ENCODE data around the gene FBXO27. TPM values are rescaled to one million over a fixed set of nuclear protein-coding genes. Genes with fewer than 3 reads are reported as not detected.
"Not testable (repeated sequence)": the region's sequence is repeated elsewhere in the genome, so short reads cannot be mapped to it uniquely, and the experiment has no call there.

The FBXO27 gene
- total RNA-seq, 1 donor: not detected

GRCh38 chr19:39017026-39017425 is 15.3 kb downstream of the FBXO27 start:
- no peak overlapping the region for H3K4me3 ChIP-seq (ENCODE audit: low read length)
- H3K27me3 ChIP-seq (ENCODE audit: insufficient read depth, low read length): no peaks in the 10 kb centered on the region
- no peaks in the 10 kb centered on the region for H3K9me3 ChIP-seq (ENCODE audit: low read depth, low read length)
- no peaks in the 10 kb centered on the region for H3K4me1 ChIP-seq (ENCODE audit: insufficient read depth, low read length)

DNA sequence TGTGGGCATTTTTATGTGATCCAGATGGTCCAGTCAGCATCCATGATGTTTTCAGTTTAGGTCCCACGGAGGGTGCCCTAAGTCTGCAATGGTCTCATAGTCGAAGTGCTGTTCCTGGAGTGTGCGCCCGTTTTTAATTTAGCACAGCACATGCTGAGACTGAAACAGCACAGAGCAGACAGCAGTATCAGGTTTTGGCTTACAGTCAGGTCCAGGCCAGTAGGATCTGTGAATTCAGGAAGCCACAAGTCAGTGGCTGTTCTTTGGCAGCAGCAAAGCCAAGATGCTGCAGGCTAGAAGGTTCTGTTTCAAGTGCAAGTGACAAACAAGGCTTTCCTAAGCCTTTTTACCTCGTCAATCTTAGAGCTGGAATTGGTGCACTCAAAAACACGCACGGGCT is 18.3 kb downstream of the FBXO27 start:
- Histone ChIP-seq H3K4me3 (ENCODE audit: low read length) (no peak overlapping the region), H3K4me1 (ENCODE audit: insufficient read depth, low read length) (no peaks in the 10 kb centered on the region), H3K9me3 (ENCODE audit: low read depth, low read length) (no peaks in the 10 kb centered on the region), H3K27me3 (ENCODE audit: insufficient read depth, low read length) (no peaks in the 10 kb centered on the region)

- Histone ChIP-seq H3K4me3 (ENCODE audit: low read length) (no peak overlapping the region), H3K9me3 (ENCODE audit: low read depth, low read length) (no peaks in the 10 kb centered on the region), H3K27me3 (ENCODE audit: insufficient read depth, low read length) (no peaks in the 10 kb centered on the region), H3K4me1 (ENCODE audit: insufficient read depth, low read length) (no peaks in the 10 kb centered on the region)
Measured at GRCh38 chr19:39009001-39009400, 23.3 kb downstream of the FBXO27 start.

GRCh38 chr19:39008137-39008536 is 24.2 kb downstream of the FBXO27 start:
- Histone ChIP-seq H3K4me1 (ENCODE audit: insufficient read depth, low read length) (no peaks in the 10 kb centered on the region), H3K9me3 (ENCODE audit: low read depth, low read length) (no peaks in the 10 kb centered on the region), H3K27me3 (ENCODE audit: insufficient read depth, low read length) (no peaks in the 10 kb centered on the region), H3K4me3 (ENCODE audit: low read length) (no peak overlapping the region)

DNA sequence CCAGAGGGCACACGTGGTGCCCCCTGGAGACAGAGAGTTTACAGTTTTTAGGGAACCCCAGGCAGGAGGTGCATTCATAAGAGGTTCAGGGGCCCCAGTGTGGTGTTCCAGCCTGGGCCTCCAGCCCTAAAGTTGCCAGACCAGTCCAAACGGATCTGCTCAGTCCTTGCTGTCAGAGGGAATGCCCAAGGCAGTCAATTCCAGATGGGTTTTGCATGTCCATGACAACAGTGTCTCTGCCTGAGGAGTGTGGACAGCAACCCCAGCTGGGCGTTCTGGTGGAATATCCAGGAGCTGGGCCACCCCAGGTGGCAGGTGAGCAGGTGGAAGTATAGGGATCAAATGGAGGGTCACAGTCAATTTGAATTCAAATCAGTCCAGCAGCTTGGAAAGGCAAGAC is 25.3 kb downstream of the FBXO27 start:
- H3K27me3 ChIP-seq (ENCODE audit: insufficient read depth, low read length): no peaks in the 10 kb centered on the region
- no peaks in the 10 kb centered on the region for H3K4me1 ChIP-seq (ENCODE audit: insufficient read depth, low read length)
- no peaks in the 10 kb centered on the region for H3K9me3 ChIP-seq (ENCODE audit: low read depth, low read length)
- no peak overlapping the region for H3K4me3 ChIP-seq (ENCODE audit: low read length)

DNA sequence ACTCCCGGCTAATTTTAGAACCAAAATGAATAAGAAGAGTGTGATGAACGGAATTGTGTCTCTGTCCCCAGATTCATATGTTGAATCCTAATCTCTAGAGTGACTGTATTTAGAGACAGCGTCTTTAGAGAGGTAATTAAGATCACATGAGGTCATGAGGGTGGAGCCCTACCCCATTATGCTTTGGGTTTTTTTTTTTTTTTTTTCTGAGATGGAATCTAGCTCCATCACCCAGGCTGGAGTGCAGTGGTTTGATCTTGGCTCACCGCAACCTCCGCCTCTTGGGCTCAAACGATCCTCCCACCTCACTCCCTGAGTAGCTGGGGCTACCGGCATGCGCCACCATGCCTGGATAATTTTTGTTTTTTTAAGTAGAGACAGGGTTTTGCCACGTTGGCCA is 27.9 kb downstream of the FBXO27 start:
- no peaks in the 10 kb centered on the region for H3K4me1 ChIP-seq (ENCODE audit: insufficient read depth, low read length)
- no peaks in the 10 kb centered on the region for H3K9me3 ChIP-seq (ENCODE audit: low read depth, low read length)
- no peak overlapping the region for H3K4me3 ChIP-seq (ENCODE audit: low read length)
- H3K27me3 ChIP-seq (ENCODE audit: insufficient read depth, low read length): no peaks in the 10 kb centered on the region

DNA sequence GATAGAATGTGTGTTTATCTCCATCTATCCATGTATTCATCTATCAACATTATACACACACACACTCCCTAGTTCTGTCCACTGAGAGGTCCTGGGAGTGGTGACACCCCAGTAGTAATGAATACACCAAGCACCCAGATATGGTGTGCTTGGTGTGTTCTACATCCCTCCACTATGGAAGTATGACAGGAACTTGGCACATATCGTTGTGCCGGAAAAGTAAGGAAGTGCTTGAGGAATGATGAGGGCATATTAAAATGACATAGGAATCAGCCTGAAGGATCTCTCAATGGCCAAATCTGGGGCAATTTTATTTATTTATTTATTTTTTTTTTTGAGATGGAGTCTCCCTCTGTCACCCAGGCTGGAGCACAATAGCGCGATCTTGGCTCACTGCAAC is 28.6 kb downstream of the FBXO27 start:
- Histone ChIP-seq H3K27me3 (ENCODE audit: insufficient read depth, low read length) (no peaks in the 10 kb centered on the region), H3K4me3 (ENCODE audit: low read length) (no peak overlapping the region), H3K4me1 (ENCODE audit: insufficient read depth, low read length) (no peaks in the 10 kb centered on the region), H3K9me3 (ENCODE audit: low read depth, low read length) (no peaks in the 10 kb centered on the region)

DNA sequence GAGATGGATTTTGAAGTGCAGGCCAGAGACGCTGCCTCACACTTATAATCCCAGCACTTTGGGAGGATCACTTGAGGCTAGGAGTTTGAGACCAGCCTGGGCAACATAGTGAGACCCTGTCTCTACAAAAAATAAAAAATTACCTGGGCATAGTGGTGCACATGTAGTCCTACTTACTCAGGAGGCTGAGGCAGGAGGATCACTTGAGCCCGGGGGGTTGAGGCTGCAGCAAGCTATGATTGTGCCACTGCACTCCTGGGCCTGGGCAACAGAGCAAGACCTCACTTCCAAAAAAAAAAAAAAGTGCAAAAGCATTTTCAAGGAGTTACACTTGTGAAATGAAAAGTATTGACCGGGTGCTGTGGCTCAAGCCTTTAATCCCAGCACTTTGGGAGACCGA is 29.2 kb downstream of the FBXO27 start:
- Histone ChIP-seq H3K4me3 (ENCODE audit: low read length) (no peak overlapping the region), H3K9me3 (ENCODE audit: low read depth, low read length) (no peaks in the 10 kb centered on the region), H3K4me1 (ENCODE audit: insufficient read depth, low read length) (no peaks in the 10 kb centered on the region), H3K27me3 (ENCODE audit: insufficient read depth, low read length) (no peaks in the 10 kb centered on the region)

DNA sequence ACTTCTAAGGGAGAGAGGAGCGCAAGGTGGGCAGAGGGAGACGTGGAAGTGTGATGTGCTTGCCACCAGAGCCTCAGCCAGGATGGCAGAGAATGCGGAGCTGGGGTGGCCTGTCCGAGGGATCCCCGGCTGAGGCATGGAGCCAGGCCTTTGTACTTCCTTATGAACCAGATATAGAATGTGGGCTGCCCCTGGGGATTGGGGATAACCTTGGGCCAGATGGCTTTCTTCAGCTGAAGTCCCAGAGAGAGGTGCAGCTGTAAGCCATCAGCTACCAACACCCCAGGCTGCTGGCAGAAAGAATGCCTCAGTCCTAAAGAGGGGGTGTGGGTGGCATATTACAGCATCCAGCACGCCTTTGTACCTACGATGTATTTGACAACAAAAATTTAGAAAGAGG is 31.3 kb downstream of the FBXO27 start:
- no peaks in the 10 kb centered on the region for H3K9me3 ChIP-seq (ENCODE audit: low read depth, low read length)

GRCh38 chr19:38997576-38997975 is 34.8 kb downstream of the FBXO27 start:
- H3K4me1 ChIP-seq (ENCODE audit: insufficient read depth, low read length); H3K9me3 ChIP-seq (ENCODE audit: low read depth, low read length); H3K27me3 ChIP-seq (ENCODE audit: insufficient read depth, low read length); H3K4me3 ChIP-seq (ENCODE audit: low read length): not testable (repeated sequence)

More for the DNA sequence above, 31.3 kb downstream of the FBXO27 start:
- Histone ChIP-seq H3K27me3 (ENCODE audit: insufficient read depth, low read length) (no peaks in the 10 kb centered on the region), H3K4me1 (ENCODE audit: insufficient read depth, low read length) (no peaks in the 10 kb centered on the region), H3K4me3 (ENCODE audit: low read length) (no peak overlapping the region)

DNA sequence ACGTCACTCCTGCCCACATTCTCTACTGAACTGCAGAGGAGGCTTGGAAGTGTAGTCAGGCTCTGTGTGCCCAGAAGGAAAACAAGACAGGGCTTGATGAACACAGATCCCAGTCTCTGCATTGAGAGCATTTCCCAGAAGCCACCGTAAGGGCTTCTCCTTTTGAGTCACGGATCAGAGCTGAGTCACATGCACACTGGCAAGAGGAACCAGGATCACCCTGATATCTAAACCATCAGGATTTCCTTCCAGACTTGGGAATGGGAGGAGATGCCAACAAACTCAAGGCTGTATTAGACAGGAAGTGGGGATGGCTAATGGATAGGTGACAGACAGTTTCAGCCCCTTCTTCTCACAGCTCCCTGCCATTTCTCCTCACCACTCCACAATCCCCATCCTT is 39.1 kb downstream of the FBXO27 start:
- Histone ChIP-seq H3K27me3 (ENCODE audit: insufficient read depth, low read length) (no peaks in the 10 kb centered on the region), H3K4me1 (ENCODE audit: insufficient read depth, low read length) (no peaks in the 10 kb centered on the region), H3K4me3 (ENCODE audit: low read length) (no peak overlapping the region), H3K9me3 (ENCODE audit: low read depth, low read length) (no peaks in the 10 kb centered on the region)

DNA sequence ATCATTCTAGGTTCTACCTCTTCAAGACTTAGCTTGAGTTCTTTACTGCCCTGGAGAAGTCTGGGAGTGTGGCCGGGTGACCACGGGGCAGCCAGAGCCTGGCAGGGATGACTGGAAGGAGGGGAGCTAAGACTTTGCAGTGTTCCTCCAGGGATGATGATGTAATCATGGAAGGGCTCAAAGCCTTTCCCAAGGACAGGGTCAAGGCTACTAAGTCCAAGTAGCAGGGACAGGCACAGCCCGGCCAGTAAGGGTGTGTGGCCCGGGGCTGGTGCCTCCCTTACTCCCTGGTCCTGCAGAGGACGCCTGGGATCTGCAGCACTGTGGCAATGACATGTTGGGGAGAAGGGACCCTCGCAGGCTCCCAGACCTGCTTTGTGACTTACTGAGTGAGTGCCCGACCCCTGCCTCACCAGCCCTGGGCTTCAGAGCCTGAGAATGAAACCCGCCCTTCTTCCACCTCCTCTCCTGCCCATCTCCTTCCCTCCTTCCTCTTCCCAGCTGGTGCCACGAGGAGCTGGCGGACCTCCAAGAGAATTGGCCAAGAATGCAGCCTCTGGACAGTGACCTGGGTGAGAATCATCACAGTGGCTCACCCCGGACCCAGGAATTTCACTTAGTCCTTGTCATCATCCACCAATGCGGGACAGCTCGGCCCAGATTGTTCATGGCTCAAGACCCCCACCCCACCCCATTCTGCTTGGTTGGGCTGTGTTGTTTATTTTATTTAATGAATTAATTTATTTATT is 41.2 kb downstream of the FBXO27 start:
- Histone ChIP-seq H3K4me3 (ENCODE audit: low read length) (no peak overlapping the region), H3K27me3 (ENCODE audit: insufficient read depth, low read length) (no peaks in the 10 kb centered on the region), H3K9me3 (ENCODE audit: low read depth, low read length) (no peaks in the 10 kb centered on the region), H3K4me1 (ENCODE audit: insufficient read depth, low read length) (no peaks in the 10 kb centered on the region)

GRCh38 chr19:38989614-38990013 is 42.7 kb downstream of the FBXO27 start:
- not testable (repeated sequence) for H3K4me3 ChIP-seq (ENCODE audit: low read length); H3K27me3 ChIP-seq (ENCODE audit: insufficient read depth, low read length); H3K4me1 ChIP-seq (ENCODE audit: insufficient read depth, low read length); H3K9me3 ChIP-seq (ENCODE audit: low read depth, low read length)

- no peaks in the 10 kb centered on the region for H3K9me3 ChIP-seq (ENCODE audit: low read depth, low read length)
- H3K27me3 ChIP-seq (ENCODE audit: insufficient read depth, low read length): no peaks in the 10 kb centered on the region
- no peak overlapping the region for H3K4me3 ChIP-seq (ENCODE audit: low read length)
- H3K4me1 ChIP-seq (ENCODE audit: insufficient read depth, low read length): no peaks in the 10 kb centered on the region
Measured at GRCh38 chr19:38989066-38989605, 43.2 kb downstream of the FBXO27 start.

DNA sequence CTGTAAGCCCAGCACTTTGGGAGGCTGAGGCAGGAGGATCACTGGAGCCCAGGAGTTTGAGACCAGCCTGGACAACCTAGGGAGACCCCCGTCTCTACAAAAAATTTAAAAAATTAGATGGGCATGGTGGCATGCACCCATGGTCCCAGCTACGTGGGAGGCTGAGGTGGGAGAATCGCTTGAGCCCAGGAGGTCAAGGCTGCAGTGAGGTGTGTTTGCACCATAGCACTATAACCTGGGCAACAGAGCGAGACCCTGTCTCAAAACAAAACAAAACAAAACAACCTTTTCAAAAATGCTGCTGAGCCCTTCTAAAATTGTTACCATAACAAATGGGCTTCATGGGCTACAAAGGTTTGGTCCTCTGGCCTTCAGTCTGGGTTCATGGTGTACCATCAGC is 43.7 kb downstream of the FBXO27 start:
- H3K9me3 ChIP-seq (ENCODE audit: low read depth, low read length); H3K27me3 ChIP-seq (ENCODE audit: insufficient read depth, low read length); H3K4me3 ChIP-seq (ENCODE audit: low read length); H3K4me1 ChIP-seq (ENCODE audit: insufficient read depth, low read length): not testable (repeated sequence)

DNA sequence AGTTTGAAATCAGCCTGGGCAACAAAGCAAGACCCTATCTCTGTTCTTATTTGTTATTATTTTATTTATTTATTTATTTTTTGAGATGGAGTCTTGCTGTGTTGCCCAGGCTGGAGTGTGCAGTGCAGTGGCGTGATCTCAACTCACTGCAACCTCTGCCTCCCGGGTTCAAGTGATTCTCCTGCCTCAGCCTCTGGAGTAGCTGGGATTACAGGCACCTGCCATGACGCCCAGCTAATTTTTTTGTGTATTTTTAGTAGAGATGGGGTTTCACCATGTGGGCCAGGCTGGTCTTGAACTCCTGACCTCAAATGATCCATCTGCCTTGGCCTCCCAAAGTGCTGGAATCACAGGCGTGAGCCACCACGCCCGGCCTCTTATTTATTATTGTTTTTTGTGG is 44.6 kb downstream of the FBXO27 start:
- H3K4me3 ChIP-seq (ENCODE audit: low read length); H3K4me1 ChIP-seq (ENCODE audit: insufficient read depth, low read length); H3K27me3 ChIP-seq (ENCODE audit: insufficient read depth, low read length); H3K9me3 ChIP-seq (ENCODE audit: low read depth, low read length): not testable (repeated sequence)
